ENCODE data around the gene HDAC2. TPM values are rescaled to one million over a fixed set of nuclear protein-coding genes. Genes with fewer than 3 reads are reported as not detected.
A peak's percentile ranks its signal among the peaks of the same experiment; 100 is the strongest.
"Not testable (repeated sequence)": the region's sequence is repeated elsewhere in the genome, so short reads cannot be mapped to it uniquely, and the experiment has no call there.

HDAC2 gene
- polyA plus RNA-seq, 5 donors, result 177 to 247 (median 222) TPM

GRCh38 chr6:113920663-113921267, 50.2 kb downstream of the HDAC2 start:
- no peak for DNase-seq

GRCh38 chr6:113910285-113910684, 60.7 kb downstream of the HDAC2 start:
- DNase-seq, result not testable (repeated sequence)

DNA sequence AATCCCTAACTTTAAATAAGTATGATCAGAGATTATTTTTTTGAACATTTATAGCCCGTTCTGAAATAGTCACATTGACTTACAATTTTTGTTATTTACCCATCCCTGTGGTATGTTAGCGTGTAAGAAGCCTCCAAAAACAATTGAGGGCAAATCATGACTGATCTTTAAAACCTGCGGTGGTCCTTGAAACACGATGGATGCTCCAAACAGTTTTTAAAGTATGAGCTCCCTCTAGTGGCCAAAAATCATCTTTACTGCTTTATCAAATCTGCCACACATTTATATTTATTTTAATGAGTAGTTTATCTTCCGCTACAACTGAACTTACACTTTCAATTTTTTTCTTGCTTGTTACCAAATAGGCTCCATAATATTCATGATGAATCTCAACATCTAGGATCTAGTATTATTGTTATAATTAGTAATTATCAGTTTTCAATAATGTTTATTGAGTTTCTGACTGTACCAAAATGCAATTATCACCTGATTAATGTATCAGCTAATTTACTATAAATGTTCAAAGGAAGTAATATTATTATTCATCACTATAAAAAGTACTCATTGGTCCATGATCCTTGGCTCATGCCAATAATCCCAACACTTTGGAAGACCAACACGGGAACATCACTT, 61.6 kb downstream of the HDAC2 start:
- DNase-seq, result peak; percentile 45 to 62

GRCh38 chr6:113908801-113909200, 62.1 kb downstream of the HDAC2 start:
- DNase-seq, result no peak

DNA sequence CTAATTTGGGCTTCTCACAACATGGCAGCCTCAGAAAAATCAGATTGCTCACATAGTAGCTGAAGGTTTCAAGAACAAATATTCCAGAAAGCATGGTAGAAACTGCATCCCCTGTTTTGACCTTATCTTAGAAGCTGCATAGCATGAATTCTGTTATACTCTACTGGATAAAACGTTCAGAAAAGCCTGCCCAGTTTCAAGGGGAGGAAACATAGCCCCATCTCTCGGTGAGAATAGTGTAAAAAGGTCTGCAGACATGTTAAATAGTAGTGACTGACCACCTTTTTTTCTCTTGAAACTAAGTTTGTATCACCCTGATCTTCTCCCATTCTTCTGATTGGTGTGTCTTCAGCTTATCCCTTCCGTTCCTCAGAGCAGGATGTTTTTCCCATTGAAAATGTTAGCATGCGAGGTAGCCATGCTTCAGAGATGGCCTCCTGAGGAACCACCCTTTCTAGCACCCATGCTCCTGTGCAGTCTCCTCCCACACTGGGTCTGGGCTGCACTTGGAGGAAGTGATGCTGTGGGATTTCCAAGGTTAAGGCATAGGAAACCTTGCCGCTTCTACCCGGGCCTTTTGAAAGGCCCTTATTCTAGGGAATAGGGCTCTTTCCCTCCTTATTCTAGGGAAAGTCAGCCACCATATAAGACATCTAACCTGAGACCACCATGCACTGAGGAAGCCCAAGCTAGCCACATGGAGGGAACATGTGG, 63.7 kb downstream of the HDAC2 start:
- no peak for DNase-seq

- DNase-seq, result peak; percentile 45 to 48
Observed at GRCh38 chr6:113903666-113904330, 67.2 kb downstream of the HDAC2 start.

DNA sequence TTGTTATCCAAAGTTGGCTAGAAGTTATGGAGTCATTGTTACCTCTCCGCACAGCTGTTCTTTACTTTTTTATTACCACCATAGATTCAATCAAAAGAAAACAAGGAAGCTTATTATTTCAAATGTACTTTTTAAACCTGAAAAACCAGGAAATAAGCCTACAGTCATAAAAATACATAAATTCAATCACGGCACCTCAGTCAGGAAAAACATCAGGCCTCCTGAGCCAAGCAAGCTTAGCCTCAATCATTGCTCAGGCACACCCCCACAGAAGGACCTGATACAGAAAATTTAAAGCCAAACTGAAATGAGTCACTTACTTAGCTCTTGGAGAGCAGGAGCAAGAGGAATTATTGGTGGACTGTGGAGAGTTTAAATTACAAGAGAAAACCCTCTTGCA, 69.5 kb downstream of the HDAC2 start:
- DNase-seq, result no peak

DNA sequence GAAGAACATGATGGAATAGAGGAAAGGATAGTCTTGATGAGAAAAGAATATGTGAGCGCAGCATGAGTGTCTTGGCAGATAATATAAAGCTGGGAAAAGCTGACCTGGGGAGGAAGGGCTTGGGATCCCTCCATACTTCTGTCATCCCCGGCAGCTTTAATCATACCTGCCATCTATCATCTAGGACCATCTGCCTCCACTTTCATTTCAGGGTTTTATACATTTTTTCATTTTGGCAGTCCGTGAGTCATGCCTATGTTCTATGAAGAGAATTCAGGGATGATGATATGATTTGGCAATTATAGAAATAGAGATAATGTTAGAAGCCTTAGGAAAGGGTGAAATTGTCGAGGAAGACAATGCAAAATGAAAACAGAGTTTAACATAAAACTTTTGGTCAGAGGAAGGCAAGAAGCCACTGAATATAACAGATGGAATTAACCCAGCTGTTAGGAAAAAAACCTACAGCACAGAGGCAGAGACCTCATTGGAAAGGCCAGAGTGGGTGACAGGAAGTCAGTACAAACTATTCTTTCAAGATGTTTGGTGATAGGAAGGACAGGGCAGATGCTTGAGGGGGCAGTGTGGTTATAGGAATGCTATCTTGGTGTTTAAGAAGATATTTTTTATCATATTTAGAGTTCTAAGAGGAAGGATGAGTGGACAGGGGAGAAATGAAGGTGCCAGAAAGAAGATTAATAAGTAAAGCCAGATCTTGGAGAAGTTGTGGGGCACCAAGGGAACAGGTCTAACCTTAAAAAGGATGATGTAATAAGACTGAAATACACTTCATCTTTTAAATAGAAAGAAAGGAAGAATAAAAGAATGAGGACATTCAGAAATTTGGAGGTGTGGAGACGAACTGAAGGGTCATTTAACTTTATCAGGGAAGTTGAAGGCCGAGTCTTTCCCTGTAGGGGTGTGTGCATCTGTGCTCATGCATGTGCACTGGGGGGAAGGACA, 76.0 kb downstream of the HDAC2 start:
- DNase-seq, result no peak

DNA sequence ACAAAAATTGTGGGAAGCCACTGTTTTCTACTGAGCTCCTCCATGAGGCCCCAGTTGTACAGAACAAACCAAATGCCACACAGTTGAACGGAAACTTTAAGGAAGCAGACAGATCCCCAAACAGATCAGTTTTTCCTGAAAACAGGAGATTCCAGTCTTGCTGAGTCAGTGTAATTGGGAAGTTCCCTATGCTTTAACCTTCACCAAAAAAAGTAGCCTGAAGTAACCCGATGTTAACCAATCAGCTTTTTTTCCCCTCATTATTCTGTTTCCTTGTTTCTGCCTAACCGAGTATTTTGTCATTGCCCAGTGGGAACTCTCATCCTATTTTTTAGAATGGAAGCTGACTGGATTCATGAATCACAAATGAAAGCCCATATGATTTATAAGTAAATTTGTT, 77.1 kb downstream of the HDAC2 start:
- DNase-seq, result no peak

DNA sequence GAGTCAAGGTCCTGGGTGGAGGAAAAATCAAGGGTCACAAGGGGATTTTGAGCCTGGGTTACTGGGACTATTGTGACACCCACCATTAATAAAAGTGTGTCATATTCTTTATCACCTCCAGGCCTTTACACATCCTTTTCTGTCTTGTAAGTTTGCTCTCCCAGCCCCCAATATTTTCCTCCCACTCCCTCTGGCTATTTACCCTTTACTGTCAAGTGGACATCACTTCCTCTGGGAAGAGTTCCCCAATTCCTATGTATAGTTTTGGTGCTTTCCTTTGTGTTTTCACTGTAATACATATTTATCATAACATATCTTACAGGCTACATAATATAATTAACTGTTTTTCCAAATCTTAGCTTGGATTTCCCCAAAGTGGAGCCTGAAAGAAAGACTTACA, 77.5 kb downstream of the HDAC2 start:
- DNase-seq, result no peak

DNA sequence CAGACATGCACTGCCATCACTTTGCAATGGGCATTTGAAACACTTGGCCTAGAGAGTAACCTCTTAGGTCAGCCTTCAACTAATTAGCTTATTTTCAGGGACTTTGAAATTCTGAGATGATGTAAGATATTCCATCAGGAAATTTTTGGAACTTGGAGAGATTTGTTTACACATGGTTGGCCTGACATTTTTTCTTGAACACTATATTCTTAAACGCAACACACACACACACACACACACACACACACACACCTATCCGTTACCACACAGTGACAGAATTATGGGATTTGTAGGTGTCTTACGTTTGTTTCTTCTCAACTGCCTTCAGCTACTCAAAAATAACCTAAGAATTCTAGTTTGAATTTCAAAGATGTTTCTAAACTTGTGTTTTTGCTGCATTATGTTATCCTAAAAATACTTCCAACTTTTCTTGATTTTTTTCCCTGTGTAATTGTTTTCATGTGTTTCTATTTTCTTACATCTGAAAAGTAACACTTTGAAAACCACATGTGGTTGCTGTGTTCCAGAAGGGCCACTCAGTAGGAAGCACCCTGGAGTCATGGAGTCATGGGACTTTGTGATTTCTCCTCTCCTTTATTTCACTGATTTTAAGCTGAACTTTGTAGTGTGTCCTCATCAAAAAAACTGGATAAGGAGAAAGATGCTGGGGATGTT, 81.9 kb downstream of the HDAC2 start:
- DNase-seq, result no peak

DNA sequence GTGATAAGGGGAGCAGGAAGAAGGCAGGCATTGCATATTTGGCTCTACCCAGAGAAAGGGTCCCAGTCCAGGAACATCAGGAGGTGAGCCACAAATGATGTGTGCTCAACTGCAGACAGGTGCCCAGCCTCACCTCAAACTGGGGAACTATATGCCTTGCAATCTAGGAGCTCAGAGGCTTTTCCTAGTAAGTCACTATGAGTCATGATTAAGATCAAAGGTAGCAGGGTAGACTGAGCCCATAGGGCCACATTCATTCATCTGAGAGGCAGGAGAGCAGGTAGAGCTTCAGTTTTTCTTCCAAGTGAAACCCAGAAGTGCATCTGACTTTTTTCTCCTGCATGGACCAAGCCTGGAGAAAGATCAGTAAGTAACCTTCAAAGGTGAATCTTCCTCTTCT, 82.5 kb downstream of the HDAC2 start:
- DNase-seq, result no peak

DNA sequence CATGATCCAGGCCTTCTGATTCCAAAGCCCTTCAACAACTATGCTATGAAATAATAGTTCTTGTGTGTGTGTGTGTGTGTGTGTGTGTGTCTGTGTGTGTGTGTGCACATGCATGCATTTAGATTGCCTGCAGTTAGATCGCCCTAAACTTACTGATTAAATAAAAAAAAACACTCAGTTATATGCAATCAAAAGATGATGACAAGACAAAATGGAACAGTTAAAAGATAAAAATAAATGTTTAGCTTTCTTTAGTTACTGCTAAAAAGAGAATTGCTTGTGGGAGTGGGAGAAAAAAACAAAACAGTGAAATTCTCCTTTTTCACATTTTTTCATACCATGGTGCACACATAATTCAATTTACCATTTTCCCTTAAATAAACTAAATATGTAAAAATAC, 84.4 kb downstream of the HDAC2 start:
- DNase-seq, result no peak

DNA sequence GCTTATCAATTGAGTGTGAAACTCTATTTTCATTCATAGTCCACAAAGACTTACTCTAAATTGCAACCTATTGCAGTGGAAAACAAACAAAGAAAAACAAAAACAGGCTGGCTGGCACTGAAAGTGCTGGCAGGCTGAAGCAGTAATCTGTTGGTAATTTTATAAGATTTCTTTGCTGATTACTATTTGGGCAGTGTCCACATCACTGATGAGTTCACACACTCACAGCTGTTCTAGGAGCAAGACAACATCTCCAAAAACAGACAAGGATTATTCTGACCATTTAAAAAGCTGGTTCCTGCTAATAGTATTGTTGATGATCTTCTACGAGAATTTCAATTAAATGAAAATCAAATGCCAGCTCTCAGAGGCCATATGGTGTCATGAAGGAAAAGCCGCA, 86.9 kb downstream of the HDAC2 start:
- no peak for DNase-seq

Other genes with a start within 250 kb of the HDAC2 start
- gene MARCKS, start 113.8 kb downstream of the HDAC2 start, polyA plus RNA-seq (ENCODE audit: insufficient read depth in 1 of 5, insufficient read length in 5 of 5, low replicate concordance in 1 of 5), result 100 to 1,000 TPM; 263 to 332 (median 274) TPM